Measurements from ENCODE around the gene PLD1.

Gene PLD1

GRCh38 chr3:171789759-171790505, 20.4 kb downstream of the PLD1 start:
- Histone ChIP-seq H3K27ac (no peak overlapping the region), H3K4me3 (no peak overlapping the region)
- no peak for TF ChIP-seq CTCF (IDR thresholded peaks at IDR 0.05)
- DNase-seq (ENCODE audit: low spot score) = no peak

- TF ChIP-seq CTCF (IDR thresholded peaks at IDR 0.05) = no peak
- H3K4me3 ChIP-seq = no peak overlapping the region
- no peak for DNase-seq (ENCODE audit: low spot score)
- no peak overlapping the region for H3K27ac ChIP-seq
These were observed 21.5 kb downstream of the PLD1 start for GRCh38 chr3:171788546-171789351.

GRCh38 chr3:171786997-171787396, 23.3 kb downstream of the PLD1 start:
- DNase-seq (ENCODE audit: low spot score) = no peak
- H3K4me3 ChIP-seq = no peak overlapping the region
- no peak overlapping the region for H3K27ac ChIP-seq
- TF ChIP-seq CTCF (IDR thresholded peaks at IDR 0.05) = no peak

GRCh38 chr3:171784937-171785336, 25.3 kb downstream of the PLD1 start:
- Histone ChIP-seq H3K27ac (no peak overlapping the region), H3K4me3 (no peak overlapping the region)
- no peak for TF ChIP-seq CTCF (IDR thresholded peaks at IDR 0.05)
- DNase-seq (ENCODE audit: low spot score) = no peak

GRCh38 chr3:171784387-171784786, 25.9 kb downstream of the PLD1 start:
- no peak for TF ChIP-seq CTCF (IDR thresholded peaks at IDR 0.05)
- H3K4me3 ChIP-seq = no peak overlapping the region
- H3K27ac ChIP-seq = no peak overlapping the region
- no peak for DNase-seq (ENCODE audit: low spot score)

- no peak for DNase-seq (ENCODE audit: low spot score)
- no peak overlapping the region for H3K27ac ChIP-seq
- no peak overlapping the region for H3K4me3 ChIP-seq
- no peak for TF ChIP-seq CTCF (IDR thresholded peaks at IDR 0.05)
These were observed 26.7 kb downstream of the PLD1 start for GRCh38 chr3:171783626-171784025.

GRCh38 chr3:171783086-171783485, 27.2 kb downstream of the PLD1 start:
- no peak for DNase-seq (ENCODE audit: low spot score)
- Histone ChIP-seq H3K27ac (no peak overlapping the region), H3K4me3 (no peak overlapping the region)
- no peak for TF ChIP-seq CTCF (IDR thresholded peaks at IDR 0.05)
